Endometrium (tissue), 2 donors: ENCODE results near the gene TAF1A.

Experiments
- FAIRE-seq: peaks from 2 replicates; lab custom pipeline; 2012; peaks lifted over from hg19 to GRCh38; lab: Jason Lieb, UNC
- donor health status: control.
- donor health status: control.

Gene TAF1A

DNA sequence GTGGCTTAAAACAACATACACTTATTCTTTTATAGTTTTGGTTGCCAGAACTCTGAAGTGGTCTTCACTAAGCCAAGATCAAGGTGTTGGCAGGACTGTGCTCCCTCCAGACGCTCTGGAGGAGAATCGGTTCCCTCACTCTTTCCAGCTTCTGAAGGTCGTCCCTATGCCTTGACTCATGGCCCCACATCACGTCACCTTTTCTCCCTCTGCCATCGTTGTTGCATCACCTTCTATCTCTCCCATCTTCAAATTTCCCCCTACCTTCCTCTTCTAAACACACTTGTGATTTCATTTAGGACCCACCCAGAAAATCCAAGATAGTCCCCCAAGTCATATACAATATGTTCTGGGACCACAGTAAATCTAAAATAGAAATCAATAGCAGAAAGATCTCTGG is 54.3 kb downstream of the TAF1A start:
- FAIRE-seq: no peak

DNA sequence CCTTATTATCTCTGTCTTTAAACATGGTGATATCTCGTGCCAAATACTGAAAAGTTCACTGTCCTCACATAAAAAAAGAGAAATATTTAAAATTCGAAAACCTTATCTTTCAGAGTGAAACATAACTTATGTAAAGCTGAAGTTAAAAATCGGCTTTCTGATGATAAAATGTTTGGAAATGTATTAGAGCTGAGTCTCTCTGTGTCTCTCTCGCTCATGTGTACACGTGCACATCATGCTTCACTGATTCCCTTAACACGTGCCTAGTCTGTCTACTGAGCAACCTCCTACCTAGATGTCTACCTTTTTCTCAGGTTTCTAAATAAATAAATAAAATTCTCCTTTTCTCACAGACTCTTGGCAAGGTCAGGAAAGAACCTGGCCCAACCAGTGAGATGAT is 58.9 kb downstream of the TAF1A start:
- FAIRE-seq: no peak

DNA sequence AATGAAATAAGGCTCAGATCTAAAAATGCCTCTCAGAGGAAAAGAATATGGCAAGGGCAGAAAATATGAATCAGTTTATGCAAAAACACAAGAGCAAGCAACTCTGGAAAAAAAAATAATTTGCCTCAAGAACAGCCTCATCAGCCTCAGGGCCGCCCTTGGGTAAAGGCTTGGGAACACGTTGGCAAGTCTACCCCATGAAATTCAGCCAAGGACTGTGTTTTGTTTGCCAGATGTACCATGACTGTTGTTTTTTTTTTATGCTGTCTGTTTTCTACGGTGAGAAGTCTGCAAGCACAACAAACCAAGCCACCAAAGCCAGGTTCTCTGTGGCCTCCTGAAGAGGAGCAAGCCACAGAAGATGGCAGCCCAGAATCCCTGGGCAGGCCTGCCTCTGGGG is 59.8 kb downstream of the TAF1A start:
- FAIRE-seq: no peak

DNA sequence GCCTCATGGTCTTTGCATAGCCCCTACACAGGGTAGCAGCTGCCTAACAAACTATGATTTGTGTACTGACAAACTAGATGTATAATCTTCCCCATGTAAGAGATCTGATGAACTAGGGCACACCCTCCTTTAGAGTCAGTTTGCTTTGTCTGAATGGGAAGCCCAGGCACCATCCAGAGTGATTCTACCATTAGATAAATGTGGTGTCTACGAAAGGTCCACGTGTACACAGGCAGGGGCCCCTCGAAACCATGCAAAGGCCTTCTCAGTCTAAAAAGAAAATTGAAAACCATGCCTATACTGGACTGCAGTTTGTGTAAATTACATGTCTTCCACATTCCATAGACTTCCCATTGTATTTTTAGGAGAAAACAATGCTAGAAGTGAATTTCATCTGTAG is 60.6 kb downstream of the TAF1A start:
- FAIRE-seq: no peak

DNA sequence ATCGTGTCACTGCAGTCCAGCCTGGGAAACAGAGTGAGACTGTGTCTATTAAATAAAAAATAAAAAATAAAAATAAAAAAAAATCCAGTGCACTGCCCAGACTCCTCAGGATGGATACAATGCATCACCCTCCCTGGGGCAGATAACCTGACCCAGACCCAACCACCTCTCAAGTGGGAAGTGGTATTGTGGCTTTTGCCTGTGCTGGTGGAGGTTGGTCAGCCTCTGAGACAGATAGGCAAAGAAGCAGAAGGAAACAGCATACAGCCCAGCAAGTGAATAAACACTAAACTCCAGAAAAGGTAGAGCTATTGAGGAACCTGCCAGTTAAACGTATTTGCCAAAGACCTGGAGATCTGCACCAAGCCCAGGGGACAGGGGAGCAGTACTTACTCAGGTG is 63.8 kb downstream of the TAF1A start:
- no peak for FAIRE-seq

DNA sequence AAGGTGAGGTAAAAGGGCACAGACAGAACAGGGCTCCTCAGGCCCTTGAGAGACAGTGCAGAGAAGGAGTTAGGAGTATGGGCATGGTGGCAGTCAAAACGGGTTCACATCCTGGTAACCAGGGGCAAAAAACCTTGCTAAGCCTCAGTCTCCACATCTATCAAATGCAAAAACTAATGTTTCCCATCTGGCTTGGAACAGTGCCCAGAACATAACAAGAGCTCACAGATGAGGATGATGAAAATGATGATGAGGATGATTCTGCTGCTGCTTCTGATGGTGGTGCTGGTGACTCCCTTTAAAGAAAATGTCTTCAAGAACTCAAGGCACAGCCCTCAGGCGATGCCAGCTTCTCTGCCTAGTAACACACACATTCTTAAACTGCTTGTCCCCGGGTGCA is 65.9 kb downstream of the TAF1A start:
- FAIRE-seq: no peak

- no peak for FAIRE-seq
These were observed 67.4 kb downstream of the TAF1A start for GRCh38 chr1:222522105-222522915.

DNA sequence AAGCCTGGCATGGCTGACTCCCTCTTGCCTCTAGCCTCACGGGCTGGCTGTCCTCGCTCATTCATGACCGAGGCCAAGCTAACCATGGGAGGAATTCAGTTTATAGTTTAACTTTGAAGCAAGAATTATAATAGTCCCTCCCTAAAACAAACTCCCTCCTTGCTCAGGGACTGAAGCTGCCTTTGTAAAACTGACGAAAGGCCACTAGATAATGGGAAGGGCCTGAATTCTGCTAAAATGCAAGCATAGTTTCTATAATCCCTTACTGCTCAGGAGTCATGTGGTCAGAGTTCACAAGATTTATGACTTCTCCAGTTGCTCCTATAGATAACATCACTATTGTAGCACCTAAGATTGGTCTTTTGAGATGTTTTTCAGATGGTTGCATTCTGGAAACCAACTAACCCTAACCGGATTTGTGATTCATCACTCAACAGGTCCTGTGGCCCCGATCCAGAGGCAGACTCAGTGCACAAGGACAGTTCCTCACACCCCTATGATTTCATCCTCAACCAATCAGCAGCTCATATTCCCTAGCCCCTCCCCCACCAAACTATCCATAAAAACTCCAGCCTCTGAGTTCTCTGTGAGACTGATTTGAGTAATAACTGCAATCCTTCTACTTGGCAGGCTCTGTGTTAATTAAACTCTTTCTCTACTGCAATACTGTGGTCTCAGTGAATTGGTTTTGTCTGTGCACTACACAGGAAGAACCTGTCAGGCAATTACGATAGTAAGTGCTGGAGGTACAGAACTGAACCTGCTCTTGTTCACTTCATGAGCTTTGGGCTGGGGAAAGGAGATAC is 68.2 kb downstream of the TAF1A start:
- FAIRE-seq: no peak
